SKM-1 (cell line): Measurements from ENCODE around the gene CTDSPL.
"Not testable (repeated sequence)": the region's sequence is repeated elsewhere in the genome, so short reads cannot be mapped to it uniquely, and the experiment has no call there.

Experiments
- DNase-seq: peaks from one replicate; lab custom pipeline; 2025; ENCODE audit not compliant: unreplicated experiment; lab: John Stamatoyannopoulos, UW

The CTDSPL gene

DNA sequence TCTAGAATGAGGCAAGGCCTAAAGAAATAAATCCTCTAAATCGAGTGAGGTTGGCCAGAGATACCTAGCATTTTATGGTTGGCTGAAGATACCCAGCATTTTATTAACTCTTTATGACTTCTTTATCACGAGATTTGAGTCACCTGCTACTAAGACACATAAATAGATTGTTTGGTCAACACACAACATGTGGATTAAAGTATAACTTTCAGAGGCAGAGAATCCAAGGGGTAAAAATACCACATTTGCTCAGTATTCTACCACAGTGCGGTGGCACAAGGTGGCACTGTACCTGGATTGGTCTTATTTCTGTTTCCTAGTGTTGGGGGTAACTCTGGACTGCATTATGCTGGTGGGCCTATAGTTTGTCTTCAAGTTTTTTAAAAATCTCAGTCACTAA, 102.0 kb downstream of the CTDSPL start:
- no peak for DNase-seq

DNA sequence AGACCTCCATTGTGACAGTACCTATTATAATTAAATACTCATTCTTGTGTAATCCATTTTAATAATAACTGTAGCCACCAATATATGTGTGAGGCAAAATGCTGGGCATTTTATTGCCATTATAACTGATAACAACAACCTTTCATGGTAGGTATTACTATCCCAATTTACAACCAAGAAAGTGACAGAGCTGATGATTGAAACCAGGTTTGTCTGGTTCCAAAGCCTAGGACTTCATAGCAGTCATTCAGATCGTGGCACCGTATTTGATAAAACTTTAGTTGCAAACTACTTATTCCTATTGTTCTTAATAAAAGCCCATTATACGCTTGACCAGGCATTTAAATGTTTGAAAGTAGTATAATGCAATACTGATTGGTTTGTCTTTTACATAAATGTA, 102.5 kb downstream of the CTDSPL start:
- no peak for DNase-seq

- DNase-seq, result no peak
Observed at GRCh38 chr3:37964716-37965115, 103.0 kb downstream of the CTDSPL start.

DNA sequence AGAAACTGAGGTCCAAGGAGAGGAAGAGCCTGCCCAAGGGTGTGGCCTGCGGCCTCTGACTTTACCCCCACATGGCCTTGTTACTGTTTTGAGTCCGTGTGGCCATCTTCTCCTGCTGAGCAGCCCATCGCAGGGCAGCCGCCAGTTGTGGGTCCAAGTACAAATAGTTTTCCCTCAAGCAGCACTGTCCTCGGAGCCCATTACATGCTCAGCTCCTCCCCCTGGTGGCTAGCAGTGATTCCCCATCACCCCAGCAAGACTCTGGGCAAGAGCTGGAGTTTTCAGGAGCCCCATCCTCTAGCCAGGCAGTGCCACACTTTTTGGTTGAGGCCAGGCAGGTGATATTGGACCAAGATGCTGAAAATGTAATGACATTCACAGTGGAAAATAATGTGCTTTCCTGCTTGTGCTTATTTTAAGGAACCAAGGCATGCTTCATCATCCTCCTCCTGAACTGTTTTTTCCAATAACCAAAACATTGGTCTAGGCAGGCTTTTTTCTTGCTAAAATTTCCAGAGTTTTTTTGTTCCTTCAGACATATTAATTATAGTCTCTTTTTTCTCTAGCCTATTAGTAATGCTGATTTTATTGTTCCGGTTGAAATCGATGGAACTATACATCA, 105.7 kb downstream of the CTDSPL start:
- peak; percentile 52 for DNase-seq

DNA sequence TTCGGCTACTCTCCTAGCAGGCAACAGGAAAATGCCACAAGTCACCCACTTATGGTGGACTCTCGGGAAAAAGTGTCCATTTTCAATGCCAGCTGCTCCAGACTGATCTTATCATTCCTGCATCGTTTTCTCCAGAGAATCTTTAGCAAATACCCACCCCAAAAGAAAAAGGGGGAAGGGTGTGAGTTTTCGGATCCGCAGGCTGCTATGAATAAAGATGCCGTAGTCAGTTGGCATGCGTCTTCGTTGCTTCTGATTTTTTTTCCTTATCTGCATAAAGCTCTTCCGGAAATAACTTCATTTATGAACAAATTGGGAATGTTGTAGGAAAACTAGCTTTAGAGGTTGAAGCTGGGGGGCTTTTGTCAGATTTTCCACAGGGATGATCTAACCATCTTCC, 106.5 kb downstream of the CTDSPL start:
- DNase-seq, result no peak

GRCh38 chr3:37968813-37969595, 107.3 kb downstream of the CTDSPL start:
- DNase-seq, result no peak

DNA sequence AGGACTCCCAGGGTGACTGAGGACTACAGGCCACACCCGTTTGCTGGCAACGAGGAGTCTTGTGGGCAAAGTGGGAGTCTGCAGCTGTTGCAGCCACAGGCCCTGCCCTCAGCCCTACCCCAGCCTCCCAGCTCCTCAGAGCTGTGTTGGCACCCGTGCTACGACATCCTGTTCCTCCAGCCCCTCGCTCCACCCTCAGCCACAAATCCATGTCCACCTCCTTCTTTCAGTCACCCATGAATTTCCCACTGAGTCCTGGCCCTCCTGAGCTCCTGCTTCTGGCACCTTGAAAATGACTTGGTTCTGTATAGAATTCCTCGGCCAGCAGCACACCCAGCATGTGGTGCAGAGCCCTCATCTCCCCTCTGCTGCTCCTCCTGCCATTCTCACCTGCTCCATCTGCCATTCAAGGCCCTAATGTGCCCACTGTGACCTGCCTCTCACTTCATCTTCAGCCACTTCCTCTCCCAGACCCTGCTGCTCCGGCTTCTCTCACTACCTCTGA, 108.0 kb downstream of the CTDSPL start:
- DNase-seq, result no peak

GRCh38 chr3:37970802-37971201, 109.1 kb downstream of the CTDSPL start:
- no peak for DNase-seq

DNA sequence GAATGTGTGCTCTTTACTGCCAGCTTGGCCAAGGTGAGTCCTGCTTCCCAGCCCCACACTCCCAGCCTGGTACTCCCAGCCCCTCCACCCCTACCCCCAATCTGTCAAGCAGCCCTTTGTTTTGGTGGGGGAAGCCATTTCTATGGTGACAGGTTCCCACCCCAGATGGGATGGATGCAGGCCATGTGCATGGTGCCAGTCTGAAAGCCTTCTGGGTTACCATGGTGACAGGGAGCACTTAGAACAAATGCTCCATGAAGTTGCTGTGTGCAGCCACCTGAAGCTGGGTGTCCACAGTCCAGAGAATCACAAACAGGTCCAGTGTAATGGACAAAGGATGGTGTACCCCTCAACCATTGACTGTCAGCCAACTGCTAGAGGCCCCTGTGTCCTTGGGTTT, 109.8 kb downstream of the CTDSPL start:
- DNase-seq, result no peak

- DNase-seq, result not testable (repeated sequence)
Observed at GRCh38 chr3:37972056-37972455, 110.4 kb downstream of the CTDSPL start.

DNA sequence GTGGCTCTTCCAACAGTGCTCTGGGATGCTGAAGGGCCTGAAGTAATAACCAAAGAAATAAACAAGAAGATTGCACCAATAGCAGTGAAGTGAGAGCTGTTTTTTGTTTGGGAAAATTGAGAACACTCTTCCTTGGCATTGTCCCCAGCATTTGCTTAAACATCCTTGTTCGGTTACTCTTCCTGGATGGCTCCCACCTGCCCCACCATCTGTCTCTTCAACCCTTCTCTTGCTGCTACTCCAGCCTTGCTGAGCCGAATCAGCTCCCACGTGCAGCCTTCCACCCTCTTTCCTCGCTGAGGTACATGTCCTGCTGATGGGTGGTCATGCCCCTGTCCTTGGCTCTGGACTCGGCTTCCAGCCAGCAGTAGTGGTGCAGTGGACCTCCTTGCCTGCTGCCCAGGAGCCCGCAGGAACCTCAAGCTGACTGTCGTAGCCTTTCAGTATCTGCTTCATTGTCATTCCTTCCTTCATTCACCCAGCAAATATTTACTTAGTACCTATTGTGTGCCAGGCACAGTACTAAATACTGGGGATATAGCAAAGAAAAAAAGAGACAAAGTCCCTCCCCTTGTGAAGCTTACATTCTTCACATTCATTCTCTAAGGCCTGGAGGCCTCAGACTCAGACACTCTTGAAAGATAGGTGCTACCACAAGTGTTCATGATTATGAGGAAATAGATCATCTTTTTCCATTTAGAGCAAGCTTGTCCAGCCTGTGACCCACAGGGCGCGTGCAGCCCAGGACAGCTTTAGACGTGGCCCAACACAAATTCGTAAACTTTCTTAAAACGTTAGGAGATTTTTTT, 111.8 kb downstream of the CTDSPL start:
- DNase-seq, result no peak

DNA sequence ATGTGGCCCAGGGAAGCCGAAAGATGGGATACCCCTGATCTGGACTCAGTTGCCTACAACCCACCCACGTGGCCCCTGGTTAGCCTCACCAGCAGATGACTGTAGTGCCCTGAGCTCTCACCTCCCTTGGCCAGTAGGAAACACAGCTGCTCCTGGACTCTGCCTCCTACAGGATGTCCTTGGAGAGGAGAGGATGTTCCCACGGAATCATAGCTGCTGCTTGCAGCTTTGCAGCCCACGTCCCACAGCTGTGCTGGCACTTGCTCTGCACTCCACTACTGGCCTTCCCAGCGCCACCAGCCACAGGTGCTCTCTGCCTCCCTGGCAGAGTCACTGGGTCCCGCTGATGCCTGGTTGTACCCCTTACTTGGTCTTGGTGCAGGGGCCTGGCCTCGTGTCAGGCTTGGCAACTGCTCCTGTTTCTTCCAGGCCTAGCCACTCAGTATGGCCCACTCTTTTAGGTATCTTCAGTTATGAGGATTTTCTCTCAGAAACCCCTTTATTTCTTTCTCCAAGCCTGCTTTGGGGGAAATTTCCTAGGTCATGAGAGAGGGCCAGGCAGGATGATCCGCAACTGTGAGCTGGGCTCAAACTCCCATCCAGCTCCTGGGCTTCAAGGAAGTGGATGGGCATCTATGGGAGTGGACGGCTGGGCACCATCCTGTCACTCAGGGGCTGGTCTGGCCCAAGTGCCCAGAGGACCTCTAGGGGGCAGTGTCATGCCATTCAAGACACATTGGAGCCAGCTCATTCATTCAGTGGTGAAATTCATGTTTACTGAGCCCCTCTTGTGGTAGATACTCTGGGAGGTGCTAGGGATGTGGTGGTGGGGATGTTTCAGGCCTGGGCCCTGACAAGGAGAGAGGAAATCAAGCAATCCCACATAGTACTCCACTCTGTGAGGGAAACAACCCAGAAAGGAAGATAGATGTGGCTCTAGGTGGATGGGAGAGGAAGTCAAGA, 112.7 kb downstream of the CTDSPL start:
- peak; percentile 23 for DNase-seq

DNA sequence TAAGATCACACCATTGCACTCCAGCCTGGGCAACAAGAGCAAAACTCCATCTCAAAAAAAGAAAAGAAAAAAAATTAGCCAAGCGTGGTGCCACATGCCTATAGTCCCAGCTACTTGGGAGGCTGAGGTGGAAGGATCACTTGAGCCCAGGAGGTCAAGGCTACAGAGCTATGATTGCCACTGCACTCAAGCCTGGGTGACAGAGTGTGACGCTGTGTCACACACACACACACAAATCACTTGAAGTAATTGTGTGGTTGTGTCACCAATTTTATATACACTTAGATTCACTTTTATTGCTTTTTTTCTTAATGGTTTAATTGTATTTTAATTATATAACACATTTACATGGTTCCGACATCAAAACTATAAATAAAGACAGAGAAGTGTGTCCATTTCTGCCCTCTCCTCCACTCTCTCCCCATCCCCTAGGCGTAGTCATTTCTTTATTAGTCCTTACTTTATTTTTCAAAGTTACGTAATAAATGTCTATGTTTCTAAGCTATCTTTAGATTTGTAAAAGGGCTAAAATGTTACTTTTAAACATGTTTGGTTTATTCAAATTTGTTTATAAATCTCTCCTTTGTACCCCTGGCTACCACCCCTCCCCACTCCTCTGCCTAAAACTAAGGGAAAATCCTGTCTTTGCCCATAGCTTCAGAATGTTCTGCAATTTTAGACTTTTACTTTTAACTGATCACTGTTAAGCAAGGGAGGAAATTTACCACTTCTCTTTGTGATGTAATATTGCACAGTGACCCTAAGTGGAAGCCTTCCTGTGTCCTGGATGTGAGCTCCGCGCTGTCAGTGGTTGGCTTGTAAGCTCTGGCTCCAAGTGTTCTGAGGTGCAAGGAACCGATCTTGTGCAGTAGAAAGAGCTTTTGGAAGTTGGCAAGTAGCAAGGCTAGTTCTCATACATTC, 118.1 kb downstream of the CTDSPL start:
- DNase-seq, result peak; percentile 93

GRCh38 chr3:37980462-37981347, 119.0 kb downstream of the CTDSPL start:
- no peak for DNase-seq

DNA sequence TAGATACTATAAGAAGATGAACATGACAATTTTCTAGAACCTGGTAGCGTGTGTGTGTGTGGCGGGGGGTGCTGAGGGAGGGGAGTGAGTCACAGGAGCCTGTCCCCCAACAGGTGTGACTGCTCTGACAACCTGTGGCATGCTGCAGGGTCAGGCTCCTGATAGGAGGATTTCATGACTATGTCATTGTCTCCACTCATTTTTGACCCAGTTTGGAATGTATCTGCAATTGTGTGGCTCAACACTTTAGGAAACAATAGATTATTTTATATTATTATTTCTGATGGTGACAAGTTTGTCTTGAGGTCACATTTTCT, 119.6 kb downstream of the CTDSPL start:
- no peak for DNase-seq

GRCh38 chr3:37982331-37982730, 120.7 kb downstream of the CTDSPL start:
- no peak for DNase-seq

DNA sequence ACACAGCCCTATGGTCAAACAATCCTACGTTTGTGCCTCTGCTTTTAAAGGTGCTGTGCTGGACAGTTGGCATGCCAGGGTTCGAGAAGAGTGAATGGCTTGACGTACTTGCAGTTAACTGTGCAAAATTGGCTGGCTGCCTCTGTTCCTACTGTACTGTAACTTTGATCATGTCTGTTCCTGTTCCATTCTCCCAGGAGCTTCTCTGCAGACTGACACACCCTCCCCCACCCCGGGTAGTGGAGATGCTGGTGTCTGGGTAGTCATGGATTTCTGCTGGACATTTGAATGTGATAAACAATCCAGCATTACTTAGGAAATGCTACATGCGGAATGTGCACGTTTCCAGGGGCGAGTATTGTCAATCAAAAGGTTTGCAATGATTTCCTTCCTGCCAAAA, 122.4 kb downstream of the CTDSPL start:
- DNase-seq, result no peak

DNA sequence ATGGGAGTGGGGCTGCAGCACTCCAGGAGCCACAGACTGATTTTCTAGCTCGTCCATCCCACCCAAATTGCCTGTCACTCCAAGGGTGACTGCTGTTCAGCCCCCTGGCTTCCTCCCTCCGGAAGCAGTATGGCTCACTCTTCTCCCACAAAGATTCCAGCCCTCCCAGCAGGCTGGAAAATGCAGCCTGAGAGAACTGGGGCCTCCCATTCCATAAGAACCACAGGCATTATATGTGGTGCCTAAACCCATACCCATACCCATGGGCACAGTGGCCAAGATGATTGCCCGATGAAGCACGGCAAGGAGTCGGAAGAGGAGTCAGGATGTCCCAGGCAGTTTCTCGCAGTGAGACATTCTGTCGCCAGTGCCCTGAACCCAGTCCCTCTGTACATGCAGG, 122.9 kb downstream of the CTDSPL start:
- no peak for DNase-seq
